ENCODE data around the gene EEFSEC.

Gene EEFSEC

DNA sequence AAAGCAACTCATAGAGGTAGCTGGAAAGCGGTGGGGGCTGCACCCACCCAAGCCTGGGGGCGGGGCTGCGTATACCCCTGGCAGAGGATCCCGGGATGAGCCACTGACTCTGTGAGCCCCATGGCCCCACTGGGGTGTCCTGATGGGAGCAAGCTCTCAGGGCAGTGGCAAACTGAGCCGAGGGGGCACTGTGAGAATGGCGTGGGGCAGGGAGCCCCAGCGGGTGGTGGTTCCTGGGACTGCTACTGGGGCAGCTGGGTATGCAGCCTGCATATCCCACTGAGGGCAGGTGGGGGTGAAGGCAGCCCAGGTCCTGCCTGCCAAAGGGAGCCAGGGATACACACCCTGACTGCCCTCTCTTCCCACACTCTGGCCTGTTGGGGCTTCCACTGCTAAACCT lies 254.0 kb downstream of the EEFSEC start:
- H3K27ac ChIP-seq = no peak overlapping the region
- no peak for TF ChIP-seq ZFX (IDR thresholded peaks at IDR 0.05)

DNA sequence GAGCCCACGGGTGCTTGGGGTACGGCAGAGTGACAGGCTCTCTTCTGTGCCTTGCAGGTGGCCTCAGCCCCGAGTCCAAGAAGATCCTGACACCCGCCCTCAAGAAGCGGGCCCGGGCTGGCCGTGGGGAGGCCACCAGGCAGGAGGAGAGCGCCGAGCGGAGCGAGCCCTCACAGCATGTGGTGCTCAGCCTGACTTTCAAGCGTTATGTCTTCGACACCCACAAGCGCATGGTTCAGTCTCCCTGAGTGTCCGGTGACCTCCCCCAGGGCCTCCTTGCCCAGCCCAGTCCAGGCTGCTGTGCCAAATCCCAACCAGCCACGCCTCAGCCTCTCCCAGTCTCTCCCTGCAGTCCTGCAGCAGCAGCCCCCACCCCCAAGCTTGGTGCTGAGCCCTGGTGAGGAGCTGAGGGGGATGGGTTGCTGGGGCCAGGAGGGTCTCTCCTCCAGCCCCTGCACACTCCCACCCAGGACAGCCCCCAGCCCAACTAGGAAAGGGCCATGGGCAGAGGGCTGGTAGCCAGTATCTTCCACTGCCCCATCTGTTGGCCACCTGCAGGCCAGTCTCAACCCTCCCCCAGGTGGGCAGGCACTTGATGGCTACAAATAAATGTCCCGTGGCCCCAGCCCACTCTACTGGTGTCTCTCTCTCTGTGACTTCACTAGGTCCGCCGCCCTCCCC lies 254.9 kb downstream of the EEFSEC start:
- TF ChIP-seq ZFX (IDR thresholded peaks at IDR 0.05) = no peak
- TF ChIP-seq, protein P1, sequence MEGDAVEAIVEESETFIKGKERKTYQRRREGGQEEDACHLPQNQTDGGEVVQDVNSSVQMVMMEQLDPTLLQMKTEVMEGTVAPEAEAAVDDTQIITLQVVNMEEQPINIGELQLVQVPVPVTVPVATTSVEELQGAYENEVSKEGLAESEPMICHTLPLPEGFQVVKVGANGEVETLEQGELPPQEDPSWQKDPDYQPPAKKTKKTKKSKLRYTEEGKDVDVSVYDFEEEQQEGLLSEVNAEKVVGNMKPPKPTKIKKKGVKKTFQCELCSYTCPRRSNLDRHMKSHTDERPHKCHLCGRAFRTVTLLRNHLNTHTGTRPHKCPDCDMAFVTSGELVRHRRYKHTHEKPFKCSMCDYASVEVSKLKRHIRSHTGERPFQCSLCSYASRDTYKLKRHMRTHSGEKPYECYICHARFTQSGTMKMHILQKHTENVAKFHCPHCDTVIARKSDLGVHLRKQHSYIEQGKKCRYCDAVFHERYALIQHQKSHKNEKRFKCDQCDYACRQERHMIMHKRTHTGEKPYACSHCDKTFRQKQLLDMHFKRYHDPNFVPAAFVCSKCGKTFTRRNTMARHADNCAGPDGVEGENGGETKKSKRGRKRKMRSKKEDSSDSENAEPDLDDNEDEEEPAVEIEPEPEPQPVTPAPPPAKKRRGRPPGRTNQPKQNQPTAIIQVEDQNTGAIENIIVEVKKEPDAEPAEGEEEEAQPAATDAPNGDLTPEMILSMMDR (conservative IDR thresholded peaks at IDR 0.05) = no peak
- no peak overlapping the region for H3K27ac ChIP-seq

DNA sequence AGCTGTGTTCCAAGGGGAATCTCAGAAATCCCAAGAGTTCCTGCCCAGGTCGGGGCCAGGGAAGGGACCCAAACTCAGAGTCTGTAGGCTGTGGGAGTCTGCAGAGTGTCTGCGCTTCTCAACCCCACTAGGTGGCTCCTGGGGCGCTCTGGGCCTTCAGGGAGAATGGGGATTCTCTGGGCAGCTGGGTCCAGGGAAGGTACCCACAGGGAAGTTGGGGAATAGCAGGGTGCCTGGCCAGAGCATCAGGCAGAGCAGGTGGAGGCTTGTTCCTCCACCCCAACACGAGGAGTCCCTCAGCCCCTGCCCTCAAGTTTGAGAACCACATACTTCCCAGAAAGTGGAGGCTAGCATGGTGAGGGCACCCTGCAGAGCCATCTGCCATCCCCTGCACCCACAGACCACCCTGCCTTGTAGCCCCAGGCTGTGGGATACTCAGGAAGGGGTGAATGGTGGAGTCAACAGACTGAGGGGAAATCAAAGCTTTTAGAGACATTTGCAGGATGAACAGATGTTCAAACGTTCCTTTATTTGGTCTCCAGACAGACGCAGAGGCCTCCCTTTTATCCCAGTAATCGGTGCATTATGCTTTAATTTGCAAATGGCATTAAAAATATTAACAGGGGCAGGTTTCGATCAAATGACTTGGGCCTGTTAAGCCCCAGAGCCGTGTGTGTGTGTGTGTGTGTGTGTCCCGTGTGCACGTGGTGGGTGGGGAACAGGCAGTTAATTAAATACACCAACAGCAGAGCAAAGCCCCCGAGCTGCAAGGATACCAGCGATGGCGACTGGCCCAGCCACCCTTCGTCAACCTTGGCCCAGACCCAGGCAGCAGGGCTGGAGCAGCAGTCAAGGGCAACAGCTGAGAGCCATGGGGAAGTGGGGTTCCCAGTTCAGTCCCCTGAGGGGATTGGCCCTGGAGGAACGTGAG lies 255.7 kb downstream of the EEFSEC start:
- TF ChIP-seq, protein P1 (conservative IDR thresholded peaks at IDR 0.05) = no peak
- no peak for TF ChIP-seq ZFX (IDR thresholded peaks at IDR 0.05)
- no peak overlapping the region for H3K27ac ChIP-seq

DNA sequence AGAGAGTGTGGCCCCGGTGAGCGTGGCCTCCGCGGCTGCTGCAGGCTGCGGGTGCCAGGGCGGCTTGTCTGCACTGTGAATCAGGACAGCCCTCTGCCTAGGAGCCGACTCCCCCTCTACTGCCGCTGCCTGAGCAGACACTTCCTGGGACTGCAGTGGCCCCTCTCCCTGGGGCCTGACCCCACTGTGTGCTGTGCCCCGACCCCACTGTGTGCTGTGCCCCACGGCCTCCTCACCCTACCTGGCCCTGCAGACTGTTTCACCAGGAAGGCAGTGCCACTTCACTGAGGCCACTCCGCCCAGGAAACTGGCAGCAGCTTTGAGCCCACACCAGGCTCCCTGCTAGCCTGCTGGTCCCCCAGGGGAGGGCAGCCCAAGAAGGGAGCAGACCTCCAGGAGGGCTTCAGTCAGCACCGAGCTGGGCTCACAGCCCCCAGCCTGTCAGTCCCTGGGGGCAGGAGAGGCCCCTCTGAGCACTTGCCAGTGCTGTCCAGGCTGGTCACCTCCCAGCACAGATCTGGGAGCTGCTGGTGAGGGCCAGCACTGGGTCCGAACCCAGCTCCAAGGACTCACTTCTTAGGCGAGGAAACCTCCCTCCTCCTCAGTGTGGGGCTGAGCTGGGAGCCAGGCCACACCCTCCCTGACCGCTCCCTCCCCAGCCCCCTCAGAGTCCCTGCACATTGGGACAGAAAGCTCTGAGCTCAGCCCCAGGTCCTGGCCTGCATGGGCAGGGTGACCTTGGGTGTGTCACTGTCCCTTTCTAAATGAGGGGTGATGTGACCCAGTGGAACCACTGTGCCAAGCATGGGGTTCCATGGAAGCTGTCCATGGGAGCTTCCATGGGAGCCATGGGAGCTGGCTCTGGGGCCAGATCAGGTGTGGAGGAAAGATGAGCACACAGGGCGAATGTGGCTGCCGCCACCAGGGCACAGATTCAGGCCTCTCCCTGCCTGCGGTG lies 256.6 kb downstream of the EEFSEC start:
- no peak overlapping the region for H3K27ac ChIP-seq
- TF ChIP-seq, protein P1 (conservative IDR thresholded peaks at IDR 0.05) = no peak
- no peak for TF ChIP-seq ZFX (IDR thresholded peaks at IDR 0.05)

DNA sequence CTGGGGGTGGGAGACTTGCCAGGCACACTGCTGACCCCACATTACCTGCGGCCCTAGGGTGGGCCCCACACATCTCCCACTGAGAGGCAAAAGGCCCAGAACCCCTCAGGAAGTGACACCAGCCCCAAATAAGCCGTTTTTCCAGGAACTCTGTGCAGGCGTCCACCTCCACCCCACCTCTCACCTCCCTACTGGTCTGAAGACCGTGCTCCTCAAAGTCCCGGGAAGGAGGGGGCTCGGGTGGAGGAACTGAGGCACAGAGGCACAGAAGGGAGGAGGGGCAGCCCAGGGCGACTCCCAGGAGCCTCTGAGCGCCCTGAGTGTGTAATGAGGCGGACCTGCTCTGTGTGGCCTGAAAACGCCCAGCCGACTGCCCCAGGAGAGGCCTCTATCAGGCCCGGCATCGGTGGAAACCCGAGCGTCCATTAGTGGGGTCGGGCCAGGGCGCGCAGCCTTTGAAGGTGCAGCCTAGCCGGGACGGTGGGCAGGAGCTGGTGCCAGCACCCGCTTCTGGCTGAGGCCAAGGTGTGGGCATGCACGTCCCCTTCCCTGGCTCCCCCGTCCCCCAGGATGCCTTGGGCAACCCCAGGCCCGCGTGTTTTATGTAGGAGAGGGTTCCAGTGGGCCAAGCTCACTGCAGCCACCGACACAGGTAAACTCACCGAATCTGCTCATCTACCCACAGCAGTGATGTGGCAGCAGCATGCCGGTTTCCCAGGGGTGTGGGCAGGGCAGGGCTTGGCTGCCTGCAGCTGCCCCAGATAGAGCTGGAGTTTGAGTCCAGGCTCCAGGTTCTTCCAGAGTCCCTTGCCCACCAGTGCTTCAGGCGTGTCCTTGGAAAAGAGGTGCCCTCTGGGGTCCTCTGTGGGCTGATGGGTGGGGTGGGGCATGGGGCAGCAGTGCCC lies 257.6 kb downstream of the EEFSEC start:
- H3K27ac ChIP-seq = no peak overlapping the region
- no peak for TF ChIP-seq ZFX (IDR thresholded peaks at IDR 0.05)
- TF ChIP-seq, protein P1 (conservative IDR thresholded peaks at IDR 0.05) = no peak

DNA sequence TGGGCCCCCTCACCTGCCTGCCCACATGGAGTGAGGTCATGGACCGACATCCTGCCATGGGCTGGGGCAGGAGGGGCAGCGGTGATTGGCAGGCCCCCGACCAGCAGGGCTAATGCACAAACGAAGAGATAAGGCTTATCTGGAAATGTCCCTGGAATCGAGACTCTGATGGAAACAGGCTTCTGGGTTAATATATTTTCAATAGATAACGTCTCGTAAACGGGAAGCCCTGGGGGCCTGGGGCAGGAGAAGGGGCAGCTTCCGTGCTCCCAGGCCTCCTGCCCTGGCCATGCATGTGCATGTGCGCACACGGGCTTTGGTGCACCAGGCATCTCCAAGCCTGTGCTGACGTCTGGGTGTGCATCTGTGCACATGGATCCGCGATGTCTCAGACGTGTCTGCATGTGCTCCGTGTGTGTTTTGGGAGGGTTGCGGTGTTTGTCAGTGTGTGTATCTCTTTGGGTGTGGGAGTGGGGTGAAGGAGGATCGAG lies 258.3 kb downstream of the EEFSEC start:
- no peak overlapping the region for H3K27ac ChIP-seq
- TF ChIP-seq ZFX (IDR thresholded peaks at IDR 0.05) = no peak
- TF ChIP-seq, protein P1 (conservative IDR thresholded peaks at IDR 0.05) = no peak
